Thoracic aorta (tissue), 2 donors: Measurements from ENCODE around the gene SLC26A8. TPM values are rescaled to one million over a fixed set of nuclear protein-coding genes. Genes with fewer than 3 reads are reported as not detected.
"Not testable (repeated sequence)": the region's sequence is repeated elsewhere in the genome, so short reads cannot be mapped to it uniquely, and the experiment has no call there.

Experiments used
- ATAC-seq: fragments of 150-250 bp; one replicate; pipeline ENCODE4 v1.8.0; 2017; ENCODE audit warnings: low read depth; ENCODE audit not compliant: insufficient number of reproducible peaks, low FRiP score
- DNase-seq: peaks from one replicate; pipeline ENCODE4 v3.0.0-alpha.2; 2020; ENCODE audit warnings: low spot score
- H3K27ac ChIP-seq, 2 donors: fragments of 200-600 bp; sonication (generic); 1 replicate in 1 of 2; 2 replicates in 1 of 2; pipeline ENCODE4 v1.5.1; 2016; ENCODE audit warnings: mild to moderate bottlenecking in 2 of 2, moderate library complexity in 2 of 2
- H3K27me3 ChIP-seq: fragments of 200-600 bp; sonication (generic); replicated peaks from 2 replicates; pipeline ENCODE4 v1.6.0; 2016; ENCODE audit warnings: mild to moderate bottlenecking; ENCODE audit not compliant: insufficient read depth
- H3K36me3 ChIP-seq: fragments of 200-600 bp; sonication (generic); one replicate; pipeline ENCODE4 v1.5.1; 2016
- H3K4me1 ChIP-seq, 2 donors: fragments of 200-600 bp; sonication (generic); 1 replicate in 1 of 2; 2 replicates in 1 of 2; pipeline versions ENCODE4 v1.5.1 to v1.6.0; 2016; ENCODE audit warnings: low read depth in 2 of 2, mild to moderate bottlenecking in 1 of 2; ENCODE audit not compliant: control insufficient read depth in 1 of 2
- H3K4me3 ChIP-seq: fragments of 200-600 bp; sonication (generic); 2 replicates; pipeline ENCODE4 v1.5.1; 2016; ENCODE audit warnings: mild to moderate bottlenecking
- H3K9me3 ChIP-seq: fragments of 200-600 bp; sonication (generic); 2 replicates; pipeline ENCODE4 v1.5.1; 2016
- total RNA-seq, 2 donors: library from RNA; depleted of rRNA; stranded (reverse); fragments of >200 nt; gene quantifications; one replicate each; pipeline versions ENCODE4 v1.1.0 to v1.2.3, GENCODE V29; 2016
- TF ChIP-seq, protein P1 (sequence below): fragments of 200-600 bp; sonication (generic); IDR thresholded peaks from one replicate; pipeline ENCODE4 v1.5.1; 2019; ENCODE audit warnings: antibody characterized with exemption

Gene SLC26A8
- total RNA-seq, 2 donors from 2014 or later = 0.28 TPM; not detected in 1

DNA sequence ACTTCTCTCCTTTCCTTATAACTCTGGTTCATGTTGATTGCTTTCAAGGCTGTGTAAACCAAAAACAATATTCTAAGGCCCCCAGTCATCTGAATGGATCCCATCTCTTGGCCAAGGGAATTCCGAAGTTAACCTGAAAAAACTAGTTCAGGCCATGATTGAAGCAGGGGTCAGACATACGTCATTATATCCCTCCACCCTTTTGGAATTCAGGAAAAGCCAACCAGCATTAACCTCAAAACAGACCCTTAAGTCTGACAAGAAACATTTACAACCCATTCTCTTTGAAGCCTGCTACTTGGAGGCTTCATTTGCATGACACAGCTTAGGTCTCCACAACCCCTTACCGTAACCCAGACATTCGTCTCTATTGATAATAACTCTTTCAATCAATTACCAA is 39.7 kb downstream of the SLC26A8 start:
- no peak overlapping the region for H3K4me3 ChIP-seq

DNA sequence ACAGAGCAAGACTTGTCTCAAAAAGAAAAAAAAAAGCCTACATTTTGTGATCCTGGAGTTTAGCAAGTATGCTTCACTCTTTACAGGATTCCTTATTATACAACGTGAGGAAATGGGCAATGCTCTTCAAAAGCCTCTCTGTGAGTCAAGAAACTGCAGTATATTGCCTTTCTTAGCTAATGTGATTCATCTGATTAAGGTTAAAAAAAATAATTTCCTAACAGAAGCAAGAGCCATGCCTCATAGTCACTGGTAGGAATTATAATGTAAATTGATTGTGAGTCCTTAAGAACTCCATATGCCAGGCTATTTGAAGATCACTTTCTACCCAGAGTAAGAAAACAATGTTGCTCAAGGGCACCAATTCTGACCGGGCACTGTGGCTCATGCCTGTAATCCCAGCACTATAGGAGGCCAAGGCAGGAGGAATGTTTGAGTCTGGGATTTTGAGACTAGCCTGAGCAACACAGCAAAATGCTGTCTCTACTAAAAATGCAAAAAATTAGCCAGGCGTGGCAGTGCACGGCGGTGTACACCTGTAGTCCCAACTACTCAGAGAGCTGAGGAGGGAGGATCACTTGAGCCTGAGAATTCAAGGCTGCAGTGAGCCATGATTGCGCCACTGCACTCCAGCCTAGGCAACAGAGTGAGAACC is 43.3 kb downstream of the SLC26A8 start:
- Histone ChIP-seq H3K4me3 (no peak overlapping the region), H3K27me3 (no peaks in the 10 kb centered on the region), H3K27ac (no peak overlapping the region), H3K36me3 (no peaks in the 10 kb centered on the region), H3K9me3 (no peaks in the 10 kb centered on the region), H3K4me1 (no peaks in the 10 kb centered on the region)
- no peak for DNase-seq
- no peak for ATAC-seq
- TF ChIP-seq, protein P1, sequence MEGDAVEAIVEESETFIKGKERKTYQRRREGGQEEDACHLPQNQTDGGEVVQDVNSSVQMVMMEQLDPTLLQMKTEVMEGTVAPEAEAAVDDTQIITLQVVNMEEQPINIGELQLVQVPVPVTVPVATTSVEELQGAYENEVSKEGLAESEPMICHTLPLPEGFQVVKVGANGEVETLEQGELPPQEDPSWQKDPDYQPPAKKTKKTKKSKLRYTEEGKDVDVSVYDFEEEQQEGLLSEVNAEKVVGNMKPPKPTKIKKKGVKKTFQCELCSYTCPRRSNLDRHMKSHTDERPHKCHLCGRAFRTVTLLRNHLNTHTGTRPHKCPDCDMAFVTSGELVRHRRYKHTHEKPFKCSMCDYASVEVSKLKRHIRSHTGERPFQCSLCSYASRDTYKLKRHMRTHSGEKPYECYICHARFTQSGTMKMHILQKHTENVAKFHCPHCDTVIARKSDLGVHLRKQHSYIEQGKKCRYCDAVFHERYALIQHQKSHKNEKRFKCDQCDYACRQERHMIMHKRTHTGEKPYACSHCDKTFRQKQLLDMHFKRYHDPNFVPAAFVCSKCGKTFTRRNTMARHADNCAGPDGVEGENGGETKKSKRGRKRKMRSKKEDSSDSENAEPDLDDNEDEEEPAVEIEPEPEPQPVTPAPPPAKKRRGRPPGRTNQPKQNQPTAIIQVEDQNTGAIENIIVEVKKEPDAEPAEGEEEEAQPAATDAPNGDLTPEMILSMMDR = no peak

More for the DNA sequence above, 39.7 kb downstream of the SLC26A8 start:
- H3K4me1 ChIP-seq = no peaks in the 10 kb centered on the region
- no peaks in the 10 kb centered on the region for H3K9me3 ChIP-seq
- H3K27ac ChIP-seq = no peak overlapping the region
- H3K27me3 ChIP-seq = no peaks in the 10 kb centered on the region
- ATAC-seq = no peak
- TF ChIP-seq, protein P1 = no peak
- no peaks in the 10 kb centered on the region for H3K36me3 ChIP-seq
- DNase-seq = no peak

DNA sequence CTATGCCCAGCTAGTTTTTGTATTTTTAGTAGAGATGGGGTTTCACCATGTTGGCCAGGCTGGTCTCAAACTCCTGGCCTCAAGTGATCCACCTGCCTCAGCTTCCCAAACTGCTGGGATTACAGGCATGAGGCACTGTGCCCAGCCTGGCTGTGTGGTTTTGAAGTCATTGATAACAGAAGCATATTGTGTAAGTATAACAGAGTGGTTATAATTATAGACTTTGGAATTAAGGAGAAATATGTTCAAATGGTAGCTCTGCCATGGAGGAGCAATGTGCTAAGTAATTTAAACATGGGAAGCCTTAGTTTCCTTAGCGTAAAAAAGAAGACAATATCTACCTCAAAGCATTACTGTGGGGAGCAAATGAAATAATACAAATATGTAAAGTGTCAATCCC is 44.3 kb downstream of the SLC26A8 start:
- not testable (repeated sequence) for DNase-seq, H3K27me3 ChIP-seq

DNA sequence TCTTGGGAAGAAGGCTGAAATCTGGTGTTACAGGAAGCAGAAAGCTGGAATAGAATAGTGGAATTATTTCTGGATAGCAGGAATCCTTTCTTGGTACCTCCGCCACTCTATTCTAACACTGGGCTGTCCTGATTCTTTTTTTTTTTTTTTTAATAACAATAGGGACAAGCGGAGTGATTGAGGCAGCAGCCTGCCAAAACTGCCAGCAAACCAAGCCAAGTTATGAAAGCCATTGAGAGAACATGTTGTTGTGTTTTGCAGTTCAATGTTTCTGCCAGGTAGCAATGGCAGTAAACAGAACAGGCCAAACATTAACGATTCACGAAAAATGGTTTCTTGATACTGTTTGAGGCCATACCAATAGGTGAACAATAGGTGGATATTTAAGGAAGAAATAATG is 47.1 kb downstream of the SLC26A8 start:
- no peaks in the 10 kb centered on the region for H3K4me1 ChIP-seq
- DNase-seq = no peak
- no peaks in the 10 kb centered on the region for H3K9me3 ChIP-seq
- H3K27ac ChIP-seq = no peak overlapping the region
- TF ChIP-seq, protein P1 = no peak
- no peak overlapping the region for H3K4me3 ChIP-seq
- ATAC-seq = no peak
- H3K27me3 ChIP-seq = no peaks in the 10 kb centered on the region
- no peaks in the 10 kb centered on the region for H3K36me3 ChIP-seq

More for the DNA sequence above, 44.3 kb downstream of the SLC26A8 start:
- H3K27ac ChIP-seq, H3K4me1 ChIP-seq, H3K9me3 ChIP-seq, H3K4me3 ChIP-seq, H3K36me3 ChIP-seq, ATAC-seq: not testable (repeated sequence)

DNA sequence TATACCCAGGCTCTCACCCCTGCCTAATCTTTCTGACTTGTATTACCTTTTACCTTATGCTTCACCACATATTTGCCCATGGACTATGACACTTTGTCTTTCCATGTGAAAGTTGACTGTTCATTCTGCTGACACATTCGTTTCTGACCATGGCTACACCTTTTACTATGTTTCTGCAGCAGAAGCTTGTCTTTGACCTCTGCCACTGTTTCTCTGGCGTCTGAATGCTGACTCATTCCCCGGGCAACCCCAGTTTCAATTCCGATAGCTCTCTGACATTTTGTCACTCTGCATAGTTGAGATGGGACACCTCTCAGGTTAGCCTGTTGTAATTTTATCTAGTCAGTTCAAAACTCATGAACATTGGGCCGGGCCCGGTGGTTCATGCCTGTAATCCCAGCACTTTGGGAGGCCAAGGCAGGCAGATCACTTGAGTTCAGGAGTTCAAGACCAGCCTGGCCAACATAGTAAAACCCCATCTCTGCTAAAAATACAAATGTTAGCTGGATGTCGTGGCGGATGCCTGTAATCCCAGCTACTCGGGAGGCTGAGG is 50.7 kb downstream of the SLC26A8 start:
- ATAC-seq (no peak), DNase-seq (no peak)
- H3K36me3 ChIP-seq = no peaks in the 10 kb centered on the region
- H3K27me3 ChIP-seq = no peaks in the 10 kb centered on the region
- H3K4me1 ChIP-seq = no peaks in the 10 kb centered on the region
- no peak overlapping the region for H3K27ac ChIP-seq
- TF ChIP-seq, protein P1 = no peak
- H3K9me3 ChIP-seq = no peaks in the 10 kb centered on the region
- no peak overlapping the region for H3K4me3 ChIP-seq
